ENCODE data around the gene PCNA.

DNA sequence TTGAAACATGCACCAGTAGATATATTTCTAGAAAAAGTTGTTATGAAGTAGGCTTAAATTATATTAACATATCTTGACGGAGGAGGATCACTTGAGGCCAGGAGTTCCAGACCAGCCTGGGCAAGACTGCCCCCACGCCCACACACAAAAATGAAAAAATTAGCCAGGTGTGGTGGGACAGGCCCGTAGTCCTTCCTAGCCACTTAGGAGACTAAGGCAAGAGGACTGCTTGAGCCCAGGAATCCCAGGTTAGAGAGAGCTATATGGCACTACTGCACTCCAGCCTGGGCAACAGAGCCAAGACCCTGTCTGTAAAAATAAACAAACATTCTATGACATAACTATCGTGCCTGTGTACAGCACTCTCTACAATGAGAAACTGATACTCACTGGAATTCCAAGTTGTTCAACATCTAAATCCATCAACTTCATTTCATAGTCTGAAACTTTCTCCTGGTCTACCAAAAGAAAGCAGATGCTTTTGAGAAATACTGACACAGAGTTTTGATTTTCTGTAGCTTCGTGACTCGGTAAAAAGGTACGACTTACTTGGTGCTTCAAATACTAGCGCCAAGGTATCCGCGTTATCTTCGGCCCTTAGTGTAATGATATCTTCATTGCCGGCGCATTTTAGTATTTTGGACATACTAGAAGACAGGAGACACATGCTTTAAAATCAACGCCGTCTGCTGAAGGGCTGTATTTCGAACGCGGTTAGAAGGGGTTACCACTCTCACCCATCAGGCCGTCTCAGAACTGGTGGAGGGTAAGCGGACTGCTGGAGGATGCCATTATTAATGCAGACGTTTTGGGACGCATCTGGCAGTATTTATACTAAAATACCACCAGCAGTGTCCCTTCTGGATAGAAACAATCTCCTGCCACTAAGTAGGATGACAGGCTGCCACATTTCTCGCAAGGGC lies 1.3 kb downstream of the PCNA start:
- no peak for TF ChIP-seq CTCF (IDR thresholded peaks at IDR 0.05; ENCODE audit: insufficient read depth, low read length, poor library complexity, severe bottlenecking)
- no peak for TF ChIP-seq EZH2phosphoT487 (conservative IDR thresholded peaks at IDR 0.05; ENCODE audit: low read length)
